HL-60 (cell line): Measurements from ENCODE around the gene MAPK1.

Source experiments
- GABPA ChIP-seq: IDR thresholded peaks from 2 replicates; pipeline ENCODE4 v1.6.1; 2012; ENCODE audit warnings: low read depth
- POLR2AphosphoS5 ChIP-seq: IDR thresholded peaks from 2 replicates; pipeline ENCODE4 v1.6.1; 2012; ENCODE audit warnings: low read depth
- SPI1 ChIP-seq: IDR thresholded peaks from 2 replicates; pipeline ENCODE4 v1.6.1; 2012; ENCODE audit warnings: low read depth, mild to moderate bottlenecking, borderline replicate concordance
- TF ChIP-seq, protein P1 (sequence below): IDR thresholded peaks from one replicate; pipeline ENCODE4 v1.5.1; 2011; ENCODE audit warnings: low read length, control low read depth, inconsistent platforms; ENCODE audit not compliant: insufficient read depth
- TF ChIP-seq, protein P2 (sequence below): IDR thresholded peaks from 2 replicates; pipeline ENCODE4 v1.6.1; 2012; ENCODE audit warnings: low read depth; ENCODE audit not compliant: insufficient replicate concordance

DNA sequence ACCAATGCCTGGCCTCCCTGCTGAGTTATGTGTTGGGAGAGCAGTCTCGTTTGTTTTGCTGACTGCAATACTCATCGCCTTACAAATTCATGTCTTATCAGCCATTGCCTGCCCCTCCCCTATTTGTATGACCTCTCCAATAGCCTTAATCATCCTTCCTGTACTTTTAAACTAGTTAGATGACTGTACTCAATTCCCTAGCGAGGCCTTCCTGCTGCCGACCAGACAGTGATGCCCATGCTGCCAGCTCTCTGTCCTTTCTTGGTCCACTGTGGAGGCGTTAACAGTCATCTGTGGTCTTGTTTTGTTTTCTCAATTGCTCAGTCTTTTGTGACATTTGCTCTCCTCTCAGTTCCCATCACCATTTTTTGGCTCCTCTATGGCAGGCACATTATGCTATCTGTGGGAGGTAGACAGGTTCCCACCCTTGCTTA, 111.6 kb downstream of the MAPK1 start:
- TF ChIP-seq, protein P1, sequence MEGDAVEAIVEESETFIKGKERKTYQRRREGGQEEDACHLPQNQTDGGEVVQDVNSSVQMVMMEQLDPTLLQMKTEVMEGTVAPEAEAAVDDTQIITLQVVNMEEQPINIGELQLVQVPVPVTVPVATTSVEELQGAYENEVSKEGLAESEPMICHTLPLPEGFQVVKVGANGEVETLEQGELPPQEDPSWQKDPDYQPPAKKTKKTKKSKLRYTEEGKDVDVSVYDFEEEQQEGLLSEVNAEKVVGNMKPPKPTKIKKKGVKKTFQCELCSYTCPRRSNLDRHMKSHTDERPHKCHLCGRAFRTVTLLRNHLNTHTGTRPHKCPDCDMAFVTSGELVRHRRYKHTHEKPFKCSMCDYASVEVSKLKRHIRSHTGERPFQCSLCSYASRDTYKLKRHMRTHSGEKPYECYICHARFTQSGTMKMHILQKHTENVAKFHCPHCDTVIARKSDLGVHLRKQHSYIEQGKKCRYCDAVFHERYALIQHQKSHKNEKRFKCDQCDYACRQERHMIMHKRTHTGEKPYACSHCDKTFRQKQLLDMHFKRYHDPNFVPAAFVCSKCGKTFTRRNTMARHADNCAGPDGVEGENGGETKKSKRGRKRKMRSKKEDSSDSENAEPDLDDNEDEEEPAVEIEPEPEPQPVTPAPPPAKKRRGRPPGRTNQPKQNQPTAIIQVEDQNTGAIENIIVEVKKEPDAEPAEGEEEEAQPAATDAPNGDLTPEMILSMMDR, result no peak
- TF ChIP-seq POLR2AphosphoS5 (no peak), SPI1 (no peak), GABPA (no peak)
- TF ChIP-seq, protein P2, sequence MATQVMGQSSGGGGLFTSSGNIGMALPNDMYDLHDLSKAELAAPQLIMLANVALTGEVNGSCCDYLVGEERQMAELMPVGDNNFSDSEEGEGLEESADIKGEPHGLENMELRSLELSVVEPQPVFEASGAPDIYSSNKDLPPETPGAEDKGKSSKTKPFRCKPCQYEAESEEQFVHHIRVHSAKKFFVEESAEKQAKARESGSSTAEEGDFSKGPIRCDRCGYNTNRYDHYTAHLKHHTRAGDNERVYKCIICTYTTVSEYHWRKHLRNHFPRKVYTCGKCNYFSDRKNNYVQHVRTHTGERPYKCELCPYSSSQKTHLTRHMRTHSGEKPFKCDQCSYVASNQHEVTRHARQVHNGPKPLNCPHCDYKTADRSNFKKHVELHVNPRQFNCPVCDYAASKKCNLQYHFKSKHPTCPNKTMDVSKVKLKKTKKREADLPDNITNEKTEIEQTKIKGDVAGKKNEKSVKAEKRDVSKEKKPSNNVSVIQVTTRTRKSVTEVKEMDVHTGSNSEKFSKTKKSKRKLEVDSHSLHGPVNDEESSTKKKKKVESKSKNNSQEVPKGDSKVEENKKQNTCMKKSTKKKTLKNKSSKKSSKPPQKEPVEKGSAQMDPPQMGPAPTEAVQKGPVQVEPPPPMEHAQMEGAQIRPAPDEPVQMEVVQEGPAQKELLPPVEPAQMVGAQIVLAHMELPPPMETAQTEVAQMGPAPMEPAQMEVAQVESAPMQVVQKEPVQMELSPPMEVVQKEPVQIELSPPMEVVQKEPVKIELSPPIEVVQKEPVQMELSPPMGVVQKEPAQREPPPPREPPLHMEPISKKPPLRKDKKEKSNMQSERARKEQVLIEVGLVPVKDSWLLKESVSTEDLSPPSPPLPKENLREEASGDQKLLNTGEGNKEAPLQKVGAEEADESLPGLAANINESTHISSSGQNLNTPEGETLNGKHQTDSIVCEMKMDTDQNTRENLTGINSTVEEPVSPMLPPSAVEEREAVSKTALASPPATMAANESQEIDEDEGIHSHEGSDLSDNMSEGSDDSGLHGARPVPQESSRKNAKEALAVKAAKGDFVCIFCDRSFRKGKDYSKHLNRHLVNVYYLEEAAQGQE, result no peak
